ENCODE results near the gene LHX8. TPM values are rescaled to one million over a fixed set of nuclear protein-coding genes. Genes with fewer than 3 reads are reported as not detected.

The LHX8 gene
- total RNA-seq, 1 donor from 2014 or later, result not detected

DNA sequence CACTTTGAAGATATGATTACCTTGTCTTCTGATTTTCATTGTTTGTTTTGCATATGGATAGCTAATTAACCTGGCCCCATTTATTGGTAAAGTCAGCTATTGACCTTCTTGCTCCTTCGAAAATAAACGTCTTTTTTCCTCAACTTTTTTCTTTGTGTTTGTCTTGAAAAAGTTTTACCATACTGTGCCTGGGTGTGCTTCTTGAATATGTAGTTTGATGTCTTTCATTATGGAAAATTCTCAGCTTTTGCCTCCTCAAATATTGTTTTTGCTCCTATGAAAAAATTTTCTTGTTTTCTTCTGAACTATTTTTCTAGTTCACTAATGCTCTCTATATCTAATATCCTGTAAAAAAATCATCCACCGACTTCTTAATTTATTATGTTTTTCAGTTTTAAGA, 25.0 kb downstream of the LHX8 start:
- no peak for TF ChIP-seq CTCF (conservative IDR thresholded peaks at IDR 0.05)
- H3K9me3 Mint-ChIP-seq, result peaks cover 4% of the 10 kb centered on the region
- H3K36me3 Mint-ChIP-seq (ENCODE audit: low read depth), result no peaks in the 10 kb centered on the region
- DNase-seq (ENCODE audit: low read depth, low spot score), result no peak
- H3K27me3 Mint-ChIP-seq (ENCODE audit: low read depth), result peaks cover 10% of the 10 kb centered on the region
- no peaks in the 10 kb centered on the region for H3K4me1 Mint-ChIP-seq
- no peak overlapping the region for H3K4me3 Mint-ChIP-seq
- H3K27ac Mint-ChIP-seq (ENCODE audit: unreplicated experiment), result no peak overlapping the region

- TF ChIP-seq CTCF (conservative IDR thresholded peaks at IDR 0.05), result no peak
Measured at GRCh38 chr1:75165264-75165663, 31.1 kb downstream of the LHX8 start.

GRCh38 chr1:75166821-75167220, 32.6 kb downstream of the LHX8 start:
- TF ChIP-seq CTCF (conservative IDR thresholded peaks at IDR 0.05), result no peak
- no peaks in the 10 kb centered on the region for H3K4me1 Mint-ChIP-seq
- H3K27ac Mint-ChIP-seq (ENCODE audit: unreplicated experiment), result no peak overlapping the region
- H3K36me3 Mint-ChIP-seq (ENCODE audit: low read depth), result no peaks in the 10 kb centered on the region
- H3K27me3 Mint-ChIP-seq (ENCODE audit: low read depth), result peaks cover 22% of the 10 kb centered on the region
- H3K4me3 Mint-ChIP-seq, result no peak overlapping the region
- DNase-seq (ENCODE audit: low read depth, low spot score), result no peak
- H3K9me3 Mint-ChIP-seq, result no peaks in the 10 kb centered on the region

More at GRCh38 chr1:75165264-75165663, 31.1 kb downstream of the LHX8 start:
- Mint-ChIP-seq H3K4me1 (no peaks in the 10 kb centered on the region), H3K27me3 (ENCODE audit: low read depth) (peaks cover 24% of the 10 kb centered on the region), H3K9me3 (no peaks in the 10 kb centered on the region), H3K36me3 (ENCODE audit: low read depth) (no peaks in the 10 kb centered on the region), H3K27ac (ENCODE audit: unreplicated experiment) (no peak overlapping the region), H3K4me3 (no peak overlapping the region)
- no peak for DNase-seq (ENCODE audit: low read depth, low spot score)

GRCh38 chr1:75170011-75170410, 35.8 kb downstream of the LHX8 start:
- Mint-ChIP-seq H3K4me3 (no peak overlapping the region), H3K36me3 (ENCODE audit: low read depth) (no peaks in the 10 kb centered on the region), H3K27ac (ENCODE audit: unreplicated experiment) (no peak overlapping the region), H3K4me1 (no peaks in the 10 kb centered on the region), H3K27me3 (ENCODE audit: low read depth) (peaks cover 17% of the 10 kb centered on the region), H3K9me3 (no peaks in the 10 kb centered on the region)
- no peak for DNase-seq (ENCODE audit: low read depth, low spot score)
- no peak for TF ChIP-seq CTCF (conservative IDR thresholded peaks at IDR 0.05)

DNA sequence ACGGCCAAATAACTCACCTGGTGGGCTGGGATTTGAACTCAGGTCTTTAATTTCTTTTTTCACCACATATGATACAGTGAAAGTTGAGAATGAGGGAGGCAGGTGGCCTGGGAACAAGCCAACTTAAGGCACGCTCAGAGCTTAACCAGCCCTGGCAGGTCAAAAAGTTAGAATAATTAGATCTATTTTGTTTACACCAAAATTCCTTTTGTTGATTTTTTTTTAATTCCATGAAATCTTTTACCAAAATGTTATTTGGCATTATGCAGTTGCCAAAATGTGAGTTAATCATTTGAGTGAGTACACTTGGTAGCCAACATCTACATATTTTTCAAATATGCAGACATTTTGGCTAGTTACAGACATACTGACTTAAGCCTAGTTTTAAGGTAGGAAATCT, 36.8 kb downstream of the LHX8 start:
- Mint-ChIP-seq H3K4me3 (no peak overlapping the region), H3K9me3 (peaks cover 2% of the 10 kb centered on the region), H3K4me1 (no peaks in the 10 kb centered on the region), H3K27ac (ENCODE audit: unreplicated experiment) (no peak overlapping the region), H3K27me3 (ENCODE audit: low read depth) (peaks cover 9% of the 10 kb centered on the region), H3K36me3 (ENCODE audit: low read depth) (no peaks in the 10 kb centered on the region)
- no peak for TF ChIP-seq CTCF (conservative IDR thresholded peaks at IDR 0.05)
- DNase-seq (ENCODE audit: low read depth, low spot score), result no peak

DNA sequence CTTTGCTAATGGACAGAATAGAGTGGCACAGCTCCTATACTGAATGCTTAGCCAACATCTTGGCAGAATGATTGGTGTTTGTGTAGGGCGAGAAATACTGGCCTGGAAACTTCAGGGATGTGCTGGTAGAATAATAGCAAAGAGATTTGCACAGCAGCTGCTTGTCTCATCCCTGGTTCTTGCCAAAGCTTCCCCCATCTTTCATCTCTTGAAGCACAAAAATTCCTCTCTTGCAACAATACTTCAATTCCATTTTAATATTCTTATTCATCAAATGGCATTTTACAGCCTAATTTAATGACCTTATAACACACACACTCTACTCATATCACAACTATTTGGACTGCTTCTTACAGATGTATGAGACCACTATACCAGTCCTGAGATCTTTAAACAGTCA, 37.7 kb downstream of the LHX8 start:
- Mint-ChIP-seq H3K27ac (ENCODE audit: unreplicated experiment) (no peak overlapping the region), H3K36me3 (ENCODE audit: low read depth) (no peaks in the 10 kb centered on the region), H3K4me3 (no peak overlapping the region), H3K27me3 (ENCODE audit: low read depth) (peaks cover 4% of the 10 kb centered on the region), H3K9me3 (peaks cover 2% of the 10 kb centered on the region), H3K4me1 (no peaks in the 10 kb centered on the region)
- DNase-seq (ENCODE audit: low read depth, low spot score), result no peak
- no peak for TF ChIP-seq CTCF (conservative IDR thresholded peaks at IDR 0.05)

Data from neural crest cell (in vitro differentiated cells).